ENCODE results near the gene FXYD6.
A peak's percentile ranks its signal among the peaks of the same experiment; 100 is the strongest.

The FXYD6 gene

DNA sequence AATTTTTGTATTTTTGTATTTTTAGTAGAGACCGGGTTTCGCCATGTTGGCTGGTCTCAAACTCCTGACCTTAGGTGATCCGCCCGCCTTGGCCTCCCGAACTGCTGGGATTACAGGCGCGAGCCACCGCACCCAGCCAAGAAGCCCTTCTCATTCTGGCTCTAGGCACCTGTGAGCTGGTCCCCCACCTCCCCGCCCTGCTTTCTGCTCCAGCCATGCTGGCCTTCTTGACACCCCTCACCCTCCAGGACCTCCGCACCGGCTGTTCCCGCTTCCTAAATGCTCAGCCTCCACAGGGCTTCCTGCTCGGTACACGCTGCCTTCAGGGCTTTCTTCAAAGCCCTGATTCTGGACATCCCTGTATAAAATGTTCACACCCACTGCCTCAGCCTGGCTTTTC is 46.4 kb downstream of the FXYD6 start:
- no peak for DNase-seq (ENCODE audit: low spot score)

DNA sequence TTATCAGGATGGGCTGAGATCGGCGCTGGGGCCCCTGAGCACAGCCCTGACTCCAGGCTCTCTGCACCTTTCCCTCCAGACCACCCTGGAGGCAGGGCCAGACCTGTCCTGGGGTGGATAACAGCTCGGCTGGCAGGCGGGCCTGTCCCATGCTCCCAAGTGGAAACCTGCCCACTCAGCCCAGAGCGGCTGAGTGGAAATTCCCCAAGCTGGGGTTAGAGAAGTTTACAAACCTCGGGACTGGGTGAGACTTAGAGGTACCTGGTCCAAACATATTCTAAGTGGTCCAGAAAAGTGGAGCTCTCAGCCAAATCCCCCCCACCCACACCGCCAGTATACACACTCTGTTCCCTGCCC is 47.1 kb downstream of the FXYD6 start:
- DNase-seq (ENCODE audit: low spot score), result no peak

DNA sequence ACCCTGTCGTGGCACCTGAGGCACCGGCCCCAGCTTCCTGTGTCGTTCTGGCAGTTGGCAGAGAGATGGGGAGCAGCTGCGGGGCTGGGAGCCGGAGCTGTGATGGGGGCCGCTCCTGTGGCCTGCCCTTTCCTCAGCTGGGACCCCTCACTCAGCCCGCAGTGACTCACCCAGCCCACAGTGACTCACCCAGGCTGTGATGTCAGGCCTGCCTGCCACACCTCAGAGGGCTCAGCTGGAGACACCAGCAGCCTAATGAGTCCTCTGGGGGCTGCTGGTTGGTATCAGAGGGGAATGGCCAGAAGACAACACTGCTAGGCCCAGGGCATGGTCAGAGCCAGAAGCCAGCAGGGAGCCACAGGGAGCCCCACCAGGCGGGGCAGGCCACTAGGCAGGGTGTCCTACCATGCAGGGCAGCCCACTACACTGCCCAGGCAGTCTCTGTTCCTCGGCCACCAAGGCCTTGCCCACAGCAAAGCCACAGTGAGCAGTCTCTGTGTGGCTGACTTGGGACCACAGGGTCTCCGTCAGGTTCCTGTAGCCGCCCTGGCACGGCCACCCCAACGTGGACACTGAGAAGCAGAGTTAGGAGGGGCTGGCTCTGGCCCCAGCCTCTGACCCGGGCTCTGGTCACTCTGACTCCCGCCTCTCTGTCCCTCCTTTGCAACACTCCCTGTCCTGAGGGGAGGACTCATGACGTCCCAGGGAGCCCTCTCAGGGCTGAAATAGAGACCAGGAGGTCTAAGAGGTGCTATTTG is 47.7 kb downstream of the FXYD6 start:
- DNase-seq (ENCODE audit: low spot score), result no peak

DNA sequence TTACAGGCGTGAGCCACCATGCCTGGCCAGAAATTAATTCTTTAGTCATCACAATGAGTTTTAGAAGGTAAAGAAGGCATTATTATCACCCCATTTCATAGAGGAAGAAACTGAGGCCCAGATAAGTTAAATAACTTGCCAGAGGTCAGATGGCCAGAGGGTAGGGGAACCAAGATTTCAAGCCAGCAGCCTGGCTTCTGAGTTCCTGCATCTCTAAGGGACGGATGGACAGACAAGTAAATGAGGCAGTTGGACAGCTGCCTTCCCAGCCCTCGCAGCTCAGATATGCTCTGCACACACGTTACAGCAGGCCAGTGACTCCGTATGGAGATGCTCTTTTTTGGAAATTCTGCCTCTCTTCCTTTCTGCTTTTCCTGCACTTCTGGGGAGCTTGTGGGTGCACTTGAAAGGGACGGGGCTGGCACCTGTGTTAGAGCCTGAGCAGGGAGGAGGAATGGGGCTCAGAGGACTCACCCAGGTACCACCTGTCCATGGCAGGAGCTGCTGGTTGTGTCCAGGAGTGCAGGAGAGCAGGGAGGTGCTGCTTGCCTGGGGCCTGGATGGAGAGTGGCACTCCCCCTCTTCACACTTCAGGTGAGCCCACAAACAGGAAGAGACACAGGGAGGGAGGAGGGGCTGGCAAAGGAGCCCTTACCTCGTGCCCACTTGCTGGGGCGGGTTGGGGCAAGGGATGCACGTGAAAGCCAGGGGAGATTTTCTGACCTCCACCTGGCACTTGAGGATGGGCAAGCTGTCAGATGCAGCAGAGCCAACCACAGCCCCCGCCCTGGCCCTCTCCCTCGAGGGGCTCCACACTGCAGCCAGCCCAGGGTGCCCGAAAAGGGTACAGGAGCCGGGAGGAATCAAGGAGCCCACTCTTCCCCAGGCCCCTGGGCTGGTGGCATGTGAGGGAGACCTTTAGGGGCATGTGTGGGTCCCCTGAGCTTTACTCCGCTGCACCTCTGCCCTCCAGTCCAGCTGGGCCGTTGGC is 48.6 kb downstream of the FXYD6 start:
- no peak for DNase-seq (ENCODE audit: low spot score)

DNA sequence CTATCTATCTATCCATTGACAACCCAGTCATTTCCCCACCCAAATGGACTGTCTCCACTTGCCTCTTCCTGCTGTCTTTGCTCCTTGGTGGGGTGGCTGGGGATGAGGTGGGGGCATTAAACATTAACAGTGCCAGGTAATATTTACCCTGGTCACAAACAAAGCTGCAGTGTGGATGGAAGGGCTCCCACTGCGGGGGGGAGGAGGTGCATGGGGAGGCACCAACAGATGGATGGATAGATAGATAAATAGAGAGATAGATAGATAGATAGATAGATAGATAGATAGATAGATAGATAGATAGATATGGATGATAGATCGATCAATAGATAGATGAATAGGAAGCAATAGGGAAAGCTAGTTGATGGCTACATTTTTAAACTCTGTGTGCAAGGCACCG is 49.6 kb downstream of the FXYD6 start:
- DNase-seq (ENCODE audit: low spot score), result no peak

DNA sequence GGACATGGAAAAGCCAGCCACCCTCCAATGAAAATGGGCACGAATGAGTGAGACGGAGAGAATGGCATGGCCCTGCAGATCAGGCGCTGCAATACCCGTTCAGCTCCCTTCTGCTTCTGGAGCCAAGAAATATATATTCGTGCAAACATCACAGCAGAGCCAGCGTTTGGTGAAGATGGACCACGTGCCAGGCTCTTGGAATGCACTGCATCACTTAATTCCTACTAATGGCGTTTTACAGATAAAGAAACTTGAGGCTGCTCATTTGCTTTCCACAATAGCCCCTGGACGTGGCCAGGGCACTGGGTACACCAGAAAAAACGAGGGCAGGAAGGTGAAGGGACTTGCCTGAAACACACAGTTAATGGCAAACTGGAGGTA is 50.3 kb downstream of the FXYD6 start:
- DNase-seq (ENCODE audit: low spot score), result no peak

DNA sequence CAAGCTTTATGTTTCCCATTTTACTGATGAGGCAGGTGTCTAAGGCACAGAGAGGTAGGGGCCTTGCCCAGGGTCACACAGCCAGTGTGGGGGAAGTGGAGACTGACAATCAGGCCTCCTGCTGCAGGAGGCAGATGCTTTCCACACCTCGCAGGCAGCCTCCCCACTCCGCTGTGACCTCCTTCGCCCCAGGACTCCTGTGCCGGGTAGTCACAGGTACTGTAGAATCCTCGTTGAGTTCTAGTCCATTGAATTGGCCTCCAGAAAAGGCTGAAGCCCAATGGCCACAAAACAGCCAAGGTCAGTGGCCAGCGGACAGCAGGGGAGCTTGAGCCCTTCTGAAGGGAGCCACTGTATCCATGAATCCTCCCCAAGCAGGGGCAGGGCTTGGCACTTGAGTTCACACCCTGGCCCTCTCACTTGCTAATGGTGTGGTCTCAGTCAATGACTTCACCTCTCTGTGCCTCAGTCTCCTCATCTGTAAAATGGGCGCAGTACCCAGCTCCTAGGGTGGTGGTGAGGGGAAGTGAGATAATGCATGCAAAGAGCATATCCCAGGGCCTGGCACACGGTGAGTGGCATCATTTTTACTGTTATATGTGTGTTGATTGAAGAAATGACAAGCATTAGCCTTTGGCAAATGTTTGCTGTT is 50.8 kb downstream of the FXYD6 start:
- DNase-seq (ENCODE audit: low spot score), result no peak

DNA sequence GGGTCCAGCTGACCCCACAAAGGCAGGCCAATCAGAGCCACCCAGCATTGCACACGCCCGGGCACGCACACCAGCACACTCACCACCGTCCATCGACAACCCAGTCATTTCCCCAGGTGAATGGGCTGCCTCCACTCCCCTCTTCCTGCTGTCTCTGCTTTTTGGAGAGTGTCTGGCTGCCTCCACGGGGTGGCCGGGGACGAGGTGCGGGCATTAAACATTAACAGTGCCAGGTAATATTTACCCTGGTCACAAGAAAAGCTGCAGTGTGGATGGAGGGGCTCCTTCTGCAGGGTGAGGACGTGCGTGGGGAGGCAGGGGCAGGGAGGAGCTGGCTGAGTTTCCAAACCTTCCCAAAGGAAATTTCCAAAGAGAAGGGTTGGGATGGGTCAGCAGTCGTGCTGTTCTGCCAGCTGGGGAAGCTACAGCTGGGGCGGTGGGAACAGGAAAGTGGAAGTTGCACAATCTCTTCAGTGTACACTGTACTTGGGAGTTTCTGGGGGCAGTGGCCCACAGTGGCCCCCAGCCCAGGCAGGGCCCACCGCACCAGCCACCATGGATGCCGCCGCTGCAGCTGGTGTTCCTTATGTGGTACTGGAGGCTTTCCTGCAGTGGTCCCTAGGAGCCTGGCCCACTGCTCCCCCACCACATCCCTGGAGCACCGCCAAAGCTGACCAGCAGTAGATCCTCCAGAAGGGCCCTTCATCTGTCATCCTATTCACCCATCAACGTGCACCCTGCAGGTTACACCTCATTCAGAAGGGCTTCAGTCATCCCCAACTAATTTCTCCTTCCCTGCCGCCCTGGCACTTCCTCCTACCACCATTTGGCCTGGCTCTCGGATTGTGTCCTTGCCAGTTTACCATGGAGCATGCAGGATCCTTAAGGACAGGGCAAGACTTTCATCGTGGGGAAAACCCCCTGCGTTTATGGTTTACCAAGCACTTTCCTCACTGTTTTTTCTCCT is 51.6 kb downstream of the FXYD6 start, which contains the start of gene FXYD2:
TSS of gene FXYD2 (minus strand) at position 174 of the 967 bp plus-strand sequence. CDS start at position 108, 66 bp downstream.
- DNase-seq (ENCODE audit: low spot score), result no peak

DNA sequence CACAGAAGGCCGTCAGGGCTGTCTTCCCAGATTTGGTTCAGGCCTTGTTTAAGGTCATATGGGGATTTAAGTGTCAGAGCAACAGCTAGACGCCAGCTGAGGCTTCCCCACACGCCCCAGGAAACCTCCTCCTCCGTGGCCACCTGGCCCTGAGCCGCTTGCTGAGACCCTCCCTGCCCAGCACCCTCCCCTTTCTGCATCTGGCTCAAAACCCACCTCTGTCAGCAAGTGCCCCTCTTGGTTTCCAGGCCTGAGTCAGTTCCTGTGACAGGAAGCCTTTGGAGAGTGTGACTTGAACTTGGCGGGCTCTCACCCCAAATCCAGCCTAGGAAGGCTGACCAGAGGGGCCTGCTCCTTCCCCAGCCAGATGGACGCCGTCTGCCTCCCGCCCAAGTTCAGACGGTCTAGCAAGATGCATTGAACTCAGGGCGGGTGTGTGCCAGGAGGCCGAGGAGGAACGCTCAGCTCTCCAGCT is 52.5 kb downstream of the FXYD6 start:
- no peak for DNase-seq (ENCODE audit: low spot score)

DNA sequence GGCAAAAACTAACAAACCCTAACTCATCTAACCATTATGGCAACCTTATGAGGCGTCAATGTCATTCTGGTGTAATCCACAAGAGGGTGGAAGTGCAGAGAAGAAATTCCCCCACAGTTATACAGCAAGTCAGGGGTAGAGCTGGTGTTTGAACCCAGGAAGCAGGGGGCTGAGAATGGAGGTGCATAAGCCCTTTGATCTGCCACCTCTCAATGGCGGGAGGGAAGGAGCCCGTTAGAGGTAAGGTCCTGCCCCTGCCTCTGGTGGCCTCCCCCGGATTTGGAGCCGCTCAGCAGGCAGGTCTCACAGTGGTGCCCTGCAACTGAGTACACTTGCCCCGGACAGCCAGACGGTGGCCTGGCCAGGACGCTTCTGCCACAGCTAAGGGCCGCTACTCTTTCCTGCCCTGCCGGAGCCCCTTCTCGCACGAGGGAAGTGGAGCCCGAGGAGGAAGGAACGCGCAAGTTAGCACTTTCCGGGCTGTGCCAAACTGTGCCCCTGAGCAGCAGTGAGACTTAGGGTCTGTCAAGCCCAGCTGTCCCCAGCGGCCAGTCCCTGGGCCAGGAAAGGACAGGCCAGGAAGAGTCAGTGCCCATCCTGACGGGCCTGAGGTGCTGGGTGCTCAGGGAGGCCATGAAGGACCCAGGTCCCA is 53.0 kb downstream of the FXYD6 start:
- DNase-seq (ENCODE audit: low spot score), result no peak

DNA sequence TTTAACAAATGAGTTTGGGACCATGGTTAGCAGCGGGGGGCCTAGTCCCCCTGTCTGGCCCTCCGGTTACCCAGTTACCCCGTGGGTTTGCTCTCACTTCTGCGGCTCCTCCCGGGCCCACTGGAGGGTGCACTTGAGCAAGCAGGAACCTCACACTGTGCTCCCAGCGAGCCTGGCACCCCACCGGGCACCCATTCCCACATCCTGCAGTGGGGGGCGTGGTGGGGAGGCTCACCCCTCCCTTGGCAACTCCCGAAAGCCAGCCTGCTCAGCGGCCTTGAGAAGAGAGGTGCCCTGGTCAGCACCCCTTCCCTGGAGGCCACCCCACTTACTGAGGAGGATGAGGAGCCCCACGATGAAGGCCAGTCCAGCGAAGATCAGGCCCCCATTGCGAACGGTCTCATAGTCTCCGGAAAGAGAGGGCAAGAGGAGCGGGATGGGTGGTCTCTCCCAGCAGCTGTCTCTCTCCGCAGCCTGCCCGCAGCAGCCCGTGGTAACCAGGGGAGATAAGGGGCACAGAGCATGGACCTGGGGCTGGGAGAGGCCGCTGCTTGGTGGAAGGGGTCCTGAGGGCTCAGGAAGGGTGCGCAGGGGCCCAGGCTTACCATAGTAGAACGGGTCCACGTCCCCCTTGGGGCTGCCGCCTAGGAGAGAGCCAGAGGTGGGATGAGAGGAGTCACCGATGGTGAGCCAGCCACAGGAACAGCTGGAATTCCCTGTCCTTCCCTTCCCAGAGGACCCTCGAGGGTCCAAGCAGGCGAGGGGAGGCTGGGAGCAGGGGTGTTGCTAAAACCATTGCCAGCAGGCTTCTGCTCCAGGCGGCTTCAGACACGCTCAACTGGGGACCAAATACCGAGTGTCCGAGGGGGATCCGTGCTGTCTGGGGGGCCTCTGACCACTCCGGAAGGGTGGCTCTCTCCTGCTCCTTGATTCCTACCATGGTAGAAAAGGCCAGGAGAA is 54.1 kb downstream of the FXYD6 start:
- DNase-seq (ENCODE audit: low spot score), result peak; percentile 80

DNA sequence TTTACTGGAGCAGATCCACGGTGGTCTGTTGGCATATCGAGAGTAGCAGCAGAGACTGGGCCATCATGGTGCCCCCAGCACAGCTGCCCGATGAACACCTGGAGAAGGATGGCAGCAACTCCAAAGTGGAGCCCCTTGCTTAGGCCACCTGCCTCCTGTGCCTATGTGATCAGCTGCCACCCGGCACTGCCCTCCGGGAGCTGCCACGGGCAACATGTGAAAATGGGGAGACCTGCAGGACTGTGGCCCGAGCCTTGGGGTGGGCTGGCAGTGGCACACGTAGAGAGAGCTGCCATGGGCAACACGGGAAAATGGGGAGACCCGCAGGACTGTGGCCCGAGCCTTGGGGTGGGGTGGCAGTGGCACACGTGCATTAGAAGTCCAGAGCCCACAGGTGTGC is 55.0 kb downstream of the FXYD6 start:
- no peak for DNase-seq (ENCODE audit: low spot score)

DNA sequence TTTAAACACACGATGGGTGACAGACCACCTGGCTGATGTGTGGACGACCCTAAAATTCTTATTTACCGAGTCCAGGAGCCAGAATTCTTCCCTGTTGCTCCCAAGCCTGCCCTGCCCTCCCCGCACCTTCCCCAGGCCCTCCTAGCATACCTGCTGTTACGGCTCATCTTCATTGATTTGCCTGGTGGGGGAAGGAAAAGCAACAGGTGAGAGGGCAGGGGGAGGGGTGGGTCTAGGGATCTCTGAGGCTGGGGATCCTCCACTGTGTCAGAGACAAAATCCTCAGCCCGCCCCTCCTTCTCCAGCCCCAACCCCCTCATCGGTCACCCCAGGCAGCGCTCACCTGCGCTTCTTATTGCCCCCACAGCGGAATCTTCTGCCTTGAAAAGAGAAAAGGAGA is 55.9 kb downstream of the FXYD6 start:
- DNase-seq (ENCODE audit: low spot score), result no peak

DNA sequence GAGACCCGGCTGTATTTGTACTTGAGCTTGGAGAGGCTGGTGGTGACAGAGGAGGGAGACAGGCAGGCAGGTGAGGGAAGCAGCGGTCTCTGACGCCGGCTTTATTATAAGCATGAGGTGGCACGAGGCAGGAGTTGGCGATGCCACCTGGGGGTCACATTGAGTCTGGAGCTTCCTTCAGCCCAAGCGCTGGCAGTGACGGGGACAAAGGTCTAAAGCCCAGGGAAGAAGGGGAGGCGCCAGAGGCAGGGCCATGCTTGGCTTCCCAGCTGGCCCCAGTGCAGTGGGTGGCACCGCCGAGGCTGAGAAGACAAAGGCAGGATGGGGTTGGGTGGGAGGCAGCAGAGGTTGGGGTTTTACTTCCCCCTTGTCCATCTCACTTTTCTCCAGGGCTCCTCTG is 56.4 kb downstream of the FXYD6 start:
- DNase-seq (ENCODE audit: low spot score), result no peak

DNA sequence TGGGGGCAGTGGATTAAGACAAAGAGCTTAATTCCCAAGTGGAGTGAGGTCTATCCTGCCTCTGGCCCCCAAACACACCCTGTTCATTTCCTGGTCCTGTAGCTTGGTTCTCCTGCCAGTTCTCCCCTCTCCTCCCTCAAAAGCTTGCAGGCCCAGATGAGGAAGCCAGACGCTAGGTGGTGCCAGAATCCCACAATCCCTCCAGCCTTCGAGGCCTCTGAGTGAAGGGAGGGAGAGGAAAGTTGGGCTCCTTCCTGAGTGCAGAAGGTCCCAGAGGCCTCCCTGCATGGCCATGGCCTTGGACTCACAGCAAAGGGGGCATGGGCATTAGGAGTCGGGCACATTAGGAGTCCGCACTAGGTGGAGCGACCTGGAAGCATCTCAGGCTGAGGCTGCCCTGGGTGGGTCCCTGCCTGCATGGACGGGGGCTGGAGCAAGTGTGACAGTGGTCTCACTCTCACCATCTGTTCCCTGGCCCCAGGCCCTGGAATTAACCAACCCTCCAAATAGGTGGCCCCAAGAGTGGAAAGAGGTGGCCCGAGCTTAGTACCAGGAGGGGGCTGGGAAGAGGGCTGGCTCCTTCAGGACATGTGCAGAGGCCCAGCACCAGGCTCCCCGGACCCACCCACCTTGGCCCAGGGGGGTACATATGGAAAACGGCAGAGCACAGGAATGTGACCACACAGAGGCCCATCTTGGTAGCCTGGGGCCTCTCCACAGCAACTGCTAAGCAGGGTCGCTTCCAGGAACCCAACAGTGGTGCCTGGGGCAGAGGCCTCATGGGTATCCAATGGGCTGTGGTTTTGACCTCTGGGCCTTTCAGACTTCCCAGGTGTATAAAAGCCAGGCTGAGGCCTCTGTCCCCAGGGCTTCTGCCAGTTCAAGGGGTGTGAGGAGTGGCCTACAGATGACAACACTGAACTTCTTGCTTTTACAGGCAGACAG is 57.1 kb downstream of the FXYD6 start:
- DNase-seq (ENCODE audit: low spot score), result peak; percentile 78

DNA sequence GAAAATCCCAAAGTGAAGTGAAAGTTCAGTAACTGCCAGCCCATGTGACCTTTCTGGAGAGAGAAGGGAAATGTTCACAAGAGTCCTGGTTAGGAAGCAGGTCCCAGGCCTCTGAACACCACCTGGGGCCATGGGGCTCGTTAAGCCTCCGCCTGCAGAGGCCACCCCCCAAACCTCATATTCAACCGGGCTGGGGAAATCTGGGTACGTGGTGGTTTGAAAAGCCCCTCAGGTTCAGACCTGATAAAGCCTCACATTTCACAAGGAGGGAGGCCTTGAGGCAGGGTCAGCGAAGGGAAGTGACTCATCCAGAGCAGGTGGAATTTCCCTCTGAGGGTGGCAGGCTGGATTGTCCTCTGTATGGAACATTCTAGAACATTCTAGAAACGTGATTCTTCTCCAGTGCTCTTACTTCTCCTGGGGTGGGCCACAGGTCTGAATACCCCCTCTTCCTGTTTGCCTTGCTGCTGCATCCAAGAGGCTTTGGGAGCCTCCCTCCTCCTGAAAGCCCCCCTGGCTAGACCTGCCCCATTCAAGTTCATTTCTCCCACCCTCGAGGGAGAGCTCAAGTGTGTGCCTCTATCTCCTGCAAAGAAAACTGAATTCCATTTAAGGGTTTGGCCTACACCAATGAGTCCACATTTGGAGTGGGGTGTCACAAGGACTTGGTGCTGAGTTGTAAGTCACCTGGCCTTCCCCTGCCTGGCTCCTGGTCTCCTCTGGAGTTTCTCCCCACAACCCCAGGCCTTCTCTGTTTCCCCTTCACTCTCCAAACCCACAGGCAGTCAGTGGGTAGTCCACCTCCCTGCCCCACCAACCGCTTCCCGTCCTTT is 58.2 kb downstream of the FXYD6 start:
- DNase-seq (ENCODE audit: low spot score), result no peak

DNA sequence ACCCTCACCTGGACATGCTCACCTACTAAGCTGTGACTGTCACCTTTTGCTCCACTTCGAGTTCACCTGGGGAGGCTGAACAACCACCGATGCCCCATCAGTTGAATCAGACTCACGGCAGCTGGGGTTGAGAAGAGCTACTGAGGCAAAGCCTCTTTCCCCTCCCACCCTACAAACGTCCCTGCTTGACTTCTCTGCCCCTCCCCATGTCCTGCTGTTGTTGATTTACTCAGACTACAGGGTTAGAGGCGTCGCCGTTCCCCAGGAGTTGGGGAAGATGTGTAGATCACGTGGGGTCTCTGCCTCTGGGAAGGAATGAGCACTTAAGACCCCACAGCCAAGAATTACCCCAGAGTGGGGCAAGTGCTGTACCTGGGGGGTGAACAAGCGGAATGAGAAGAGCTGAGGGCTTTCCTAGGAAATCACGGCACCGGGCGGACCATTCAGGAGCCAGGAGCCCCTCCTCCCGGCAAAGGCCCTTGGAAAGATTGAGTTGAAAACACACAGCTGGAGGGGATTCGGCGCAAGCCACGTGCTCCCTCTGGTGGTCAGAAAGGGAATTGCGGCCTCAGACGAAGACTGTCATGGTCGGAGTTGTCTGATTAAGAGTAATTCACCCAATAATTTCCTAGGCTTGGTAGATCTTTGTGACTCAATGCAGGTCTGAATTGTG is 59.0 kb downstream of the FXYD6 start:
- DNase-seq (ENCODE audit: low spot score), result peak; percentile 83
